ENCODE data around the gene LIN7A.

The LIN7A gene

GRCh38 chr12:80864046-80864735 lies 73.5 kb downstream of the LIN7A start:
- DNase-seq, result peak in 1 of 42 donors; percentile 17
- intact Hi-C loops (cut with DNase I), result no loop called here

DNA sequence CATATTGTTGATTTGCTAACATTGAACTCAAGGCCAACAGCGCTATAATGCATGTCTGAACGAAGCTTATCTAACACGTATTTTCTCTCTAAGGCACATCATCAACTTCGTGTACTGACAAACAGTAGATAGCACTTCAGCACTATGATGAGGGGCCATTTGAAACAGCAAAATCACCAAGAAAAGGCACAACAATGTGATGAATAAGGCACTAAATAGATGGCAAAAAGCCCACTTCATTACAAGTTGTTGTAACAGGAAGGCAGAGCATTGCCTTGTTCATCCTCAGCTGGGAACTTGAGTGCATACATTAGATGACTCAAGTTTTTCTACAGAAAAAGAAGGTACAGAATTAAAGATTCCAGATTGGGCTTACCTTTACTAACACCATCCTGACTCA lies 75.2 kb downstream of the LIN7A start:
- no peak for DNase-seq
- intact Hi-C loops (cut with DNase I), result no loop called here

DNA sequence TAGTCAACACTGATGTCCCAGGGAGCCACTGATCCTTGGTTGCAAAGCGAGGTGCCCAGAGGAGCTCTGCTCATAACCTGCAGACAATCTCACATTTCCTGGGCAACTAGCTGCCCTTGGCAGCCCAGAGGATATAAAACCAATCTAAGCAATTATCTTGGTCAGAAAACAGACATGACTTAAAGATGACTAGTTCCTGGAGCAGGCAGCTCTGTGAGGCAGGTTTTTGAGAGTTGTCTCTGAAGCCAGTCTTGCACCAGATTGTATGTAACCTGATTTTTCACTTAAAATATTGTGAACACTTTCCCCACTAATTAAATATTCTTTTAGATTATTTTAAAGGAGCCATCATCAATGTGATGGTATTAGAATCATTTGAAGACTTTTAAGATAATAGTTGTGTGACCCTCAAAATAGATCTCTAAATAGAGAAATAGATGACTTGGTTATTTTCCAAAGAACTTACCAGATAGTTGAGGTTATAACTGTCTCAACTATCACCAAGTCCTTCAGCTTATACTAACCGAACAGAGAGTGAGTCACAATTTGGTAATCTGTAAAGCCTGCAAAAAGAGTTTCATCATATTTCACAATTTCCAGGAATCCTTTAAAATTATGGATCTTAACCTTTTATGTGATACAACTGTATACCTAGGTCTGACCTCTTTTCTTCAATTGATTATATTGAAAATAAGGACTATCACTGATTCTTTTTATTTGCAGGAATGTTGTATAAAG lies 75.9 kb downstream of the LIN7A start:
- intact Hi-C loops (cut with DNase I), result no loop called here
- DNase-seq, result no peak

GRCh38 chr12:80860928-80861327 lies 76.8 kb downstream of the LIN7A start:
- DNase-seq, result no peak
- intact Hi-C loops (cut with DNase I), result no loop called here

- DNase-seq, result no peak
Measured at GRCh38 chr12:80860206-80860605, 77.5 kb downstream of the LIN7A start.

DNA sequence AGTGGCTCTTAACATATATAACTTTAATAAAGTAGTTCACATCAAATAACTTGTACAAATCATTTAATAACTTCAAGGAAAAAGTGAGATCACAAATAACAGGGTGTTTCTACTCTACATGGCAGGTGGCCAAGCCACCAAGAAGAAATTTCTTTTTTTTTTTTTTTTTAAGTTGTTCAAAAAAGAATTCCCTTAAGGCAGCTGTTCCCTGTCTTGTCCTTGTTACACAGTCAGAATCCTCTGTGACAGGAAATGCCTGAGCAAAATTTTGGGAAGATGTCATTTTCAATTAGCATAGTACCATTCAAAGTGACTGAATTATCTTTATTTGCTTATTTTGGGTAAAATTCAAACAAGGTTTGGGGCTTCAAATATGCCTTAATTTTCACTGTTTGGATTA lies 79.4 kb downstream of the LIN7A start:
- intact Hi-C loops (cut with DNase I), result no loop called here
- no peak for DNase-seq

More at GRCh38 chr12:80860206-80860605, 77.5 kb downstream of the LIN7A start:
- intact Hi-C loops (cut with DNase I), result no loop called here

- no peak for DNase-seq
- intact Hi-C loops (cut with DNase I), result no loop called here
Measured at GRCh38 chr12:80857311-80857710, 80.4 kb downstream of the LIN7A start.

DNA sequence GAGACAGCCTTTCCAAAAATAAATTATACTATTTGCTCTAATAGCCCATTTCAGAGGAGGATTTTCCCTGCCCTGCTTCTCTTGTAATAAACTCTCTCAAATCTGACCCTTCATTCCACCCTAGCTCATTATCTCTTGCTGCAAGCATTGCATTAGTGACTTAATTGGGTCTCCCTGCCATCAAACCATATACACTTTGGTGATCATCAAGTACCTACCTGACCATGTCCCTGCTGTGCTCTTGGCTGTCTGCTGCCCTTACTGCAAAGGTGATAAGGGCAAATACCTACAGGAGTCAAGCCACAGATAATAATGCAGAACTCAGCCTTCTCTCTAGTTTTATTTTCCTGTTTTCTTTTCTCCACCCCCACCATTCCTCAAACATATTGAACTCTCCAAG lies 88.4 kb downstream of the LIN7A start:
- intact Hi-C loops (cut with DNase I), result no loop called here
- DNase-seq, result no peak

GRCh38 chr12:80848858-80849257 lies 88.9 kb downstream of the LIN7A start:
- intact Hi-C loops (cut with DNase I), result no loop called here

GRCh38 chr12:80847575-80847974 lies 90.2 kb downstream of the LIN7A start:
- DNase-seq, result no peak
- intact Hi-C loops (cut with DNase I), result no loop called here

More at GRCh38 chr12:80848858-80849257, 88.9 kb downstream of the LIN7A start:
- DNase-seq, result no peak

- intact Hi-C loops (cut with DNase I), result no loop called here
- no peak for DNase-seq
Measured at GRCh38 chr12:80846952-80847351, 90.8 kb downstream of the LIN7A start.

DNA sequence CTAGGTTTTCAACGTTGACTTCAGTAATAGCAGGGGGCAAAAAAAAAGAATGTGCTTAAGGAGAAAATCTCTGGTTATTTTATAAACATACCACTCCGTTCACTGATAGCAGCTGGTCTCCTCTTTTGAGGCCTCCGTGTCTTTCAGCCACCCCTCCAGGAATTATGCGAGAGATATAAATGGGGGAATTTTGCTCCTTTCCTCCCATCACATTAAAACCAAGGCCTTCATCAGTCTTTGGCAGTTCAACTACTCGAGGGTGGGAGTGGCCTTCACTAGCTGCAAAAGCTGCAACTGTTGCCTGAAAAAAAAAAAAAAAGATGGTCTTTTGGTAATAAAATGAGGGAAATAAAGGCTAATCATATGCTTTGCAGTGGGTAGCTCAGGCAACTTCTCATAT lies 92.1 kb downstream of the LIN7A start:
- no peak for DNase-seq
- intact Hi-C loops (cut with DNase I), result no loop called here

DNA sequence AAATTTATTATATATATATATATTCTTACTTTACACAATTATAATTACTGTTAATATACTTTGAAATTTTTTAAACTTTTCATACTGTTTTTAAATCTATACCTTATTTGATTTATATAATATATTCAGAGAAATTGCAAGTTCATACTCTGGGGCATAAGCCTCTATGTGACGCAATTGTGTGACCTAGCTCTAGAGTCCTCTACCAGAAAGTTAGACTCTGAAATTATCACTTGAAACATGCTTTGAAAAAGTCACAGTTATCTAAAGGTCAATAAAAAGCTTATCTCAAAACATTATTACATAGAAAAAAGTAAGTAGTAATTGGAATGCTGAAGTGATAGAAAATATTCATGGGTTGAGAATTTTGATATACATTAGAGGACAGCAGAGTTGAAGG lies 93.8 kb downstream of the LIN7A start:
- intact Hi-C loops (cut with DNase I), result no loop called here
- no peak for DNase-seq

DNA sequence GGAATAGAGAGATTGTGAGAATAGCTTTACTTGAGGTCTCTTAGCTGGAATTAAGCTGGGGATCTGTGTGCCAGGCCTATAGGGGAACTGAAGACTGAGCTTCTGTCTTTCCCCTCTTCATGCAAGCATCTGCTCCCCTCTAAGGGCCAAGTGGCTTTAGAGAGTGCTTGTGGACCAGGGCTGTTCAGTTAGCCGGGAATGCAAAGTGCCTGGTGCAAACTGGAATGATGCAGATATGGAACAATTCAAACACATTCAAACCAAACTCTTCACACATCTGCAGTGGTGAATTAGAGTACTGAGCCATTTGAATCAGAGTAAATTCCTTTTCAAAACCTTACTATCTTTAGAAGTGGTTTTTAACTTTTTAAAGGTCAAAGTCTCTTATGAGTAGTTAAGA lies 99.0 kb downstream of the LIN7A start:
- intact Hi-C loops (cut with DNase I), result no loop called here
- peak in 6 of 42 donors; percentile 9 to 29 (median 10) for DNase-seq

DNA sequence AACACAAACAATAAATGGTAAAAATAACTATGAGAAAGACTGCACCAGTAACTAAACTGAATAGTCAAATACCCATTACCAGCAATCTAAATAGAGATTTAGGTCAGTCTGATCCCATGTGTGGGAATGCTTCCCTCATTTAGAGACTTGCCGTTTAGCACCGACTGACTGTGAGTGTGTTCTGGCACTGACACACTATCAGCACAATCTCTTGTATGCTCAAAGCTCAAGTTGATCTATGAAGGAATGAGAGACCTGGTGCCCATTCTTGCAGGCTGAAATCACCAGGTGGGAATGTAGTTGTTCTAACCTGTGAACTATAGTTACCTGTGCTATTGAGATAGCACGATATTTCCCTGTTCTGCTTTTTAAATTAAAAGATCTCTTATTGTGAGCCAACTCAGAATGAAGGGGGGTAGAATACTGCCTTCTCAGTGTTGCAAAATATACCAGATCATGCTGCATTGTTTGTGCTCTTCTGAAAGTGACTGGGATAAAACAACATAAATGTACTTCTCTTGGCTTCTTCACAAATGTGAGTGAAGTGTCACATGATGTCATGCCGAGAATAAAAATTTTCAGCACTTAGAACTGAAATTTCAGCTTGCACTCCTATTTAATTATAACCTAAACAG lies 99.6 kb downstream of the LIN7A start:
- DNase-seq, result no peak
- intact Hi-C loops (cut with DNase I), result no loop called here

DNA sequence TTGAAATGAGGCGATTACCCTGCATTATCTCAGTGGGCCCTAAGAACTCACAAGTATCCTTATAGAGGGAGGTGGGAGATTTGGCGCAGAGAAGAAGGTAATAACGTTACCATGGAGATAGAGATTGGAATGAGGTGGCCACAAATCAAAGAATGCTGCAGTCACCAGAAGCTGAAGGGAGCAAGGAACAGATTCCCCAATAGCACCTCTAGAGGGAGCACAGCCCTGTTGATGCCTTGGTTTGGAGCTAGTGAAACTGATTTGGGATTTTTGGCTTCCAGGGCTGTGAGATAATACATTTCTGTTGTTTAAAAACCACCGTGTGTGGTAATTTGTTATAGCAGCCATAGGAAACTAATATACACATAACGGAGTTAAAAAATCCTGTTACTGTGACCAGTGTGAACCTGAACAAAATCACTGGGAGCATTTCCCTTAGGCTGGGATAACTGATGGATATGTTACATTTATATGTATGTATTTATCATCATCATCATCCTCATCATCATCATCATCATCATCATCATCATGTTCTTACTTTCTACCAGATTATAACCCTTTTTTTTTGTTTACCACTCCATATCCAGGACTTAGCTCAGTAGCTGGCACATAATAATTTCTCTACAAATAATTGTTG lies 100.3 kb downstream of the LIN7A start:
- peak in 29 of 42 donors; percentile 16 to 77 (median 36) for DNase-seq
- intact Hi-C loops (cut with DNase I), result no loop called here

- intact Hi-C loops (cut with DNase I), result no loop called here
- DNase-seq, result no peak
Measured at GRCh38 chr12:80834724-80835123, 103.0 kb downstream of the LIN7A start.

- no peak for DNase-seq
- intact Hi-C loops (cut with DNase I), result no loop called here
Measured at GRCh38 chr12:80830533-80831088, 107.1 kb downstream of the LIN7A start.

DNA sequence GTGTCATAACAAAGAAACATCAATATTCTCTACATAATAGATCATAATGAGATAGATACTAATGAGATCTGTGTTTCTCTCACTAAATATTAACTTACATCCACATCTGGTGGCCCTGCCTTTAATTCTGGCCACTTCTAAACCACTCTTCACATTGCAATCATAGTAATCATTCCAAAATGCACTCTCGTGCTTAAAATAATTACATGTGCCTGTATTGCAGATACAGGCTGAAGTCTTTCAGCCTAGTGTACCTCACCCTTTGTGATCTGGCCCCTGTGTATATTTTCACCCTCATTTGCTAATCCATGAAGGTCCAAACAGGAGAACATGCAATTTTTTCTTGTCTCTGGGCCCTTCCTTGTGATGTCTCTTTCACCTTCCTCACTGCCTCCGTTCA lies 108.0 kb downstream of the LIN7A start:
- no peak for DNase-seq
- intact Hi-C loops (cut with DNase I), result no loop called here

DNA sequence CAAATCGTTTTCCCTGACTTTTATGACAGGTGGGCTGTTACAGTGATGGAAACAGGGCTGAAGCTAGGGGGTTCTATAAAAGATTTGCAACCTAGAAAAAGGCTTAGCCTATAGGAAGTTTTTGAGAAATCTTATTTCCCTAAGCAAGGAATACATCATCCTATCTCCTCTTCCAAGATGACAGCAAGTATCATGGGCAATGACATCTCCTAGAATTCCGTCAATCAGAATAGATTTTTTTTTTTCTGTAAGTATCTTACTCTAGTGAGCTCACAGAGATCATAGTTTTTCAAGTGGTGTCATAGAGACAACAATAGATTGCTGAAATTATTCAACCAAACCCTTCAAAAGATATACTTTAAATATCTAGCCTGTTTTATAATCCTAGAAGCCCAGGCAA lies 112.2 kb downstream of the LIN7A start:
- intact Hi-C loops (cut with DNase I), result no loop called here
- no peak for DNase-seq
